IMR-90 (cell line): ENCODE data around the gene SLC4A11.

Experiments used
- BHLHE40 ChIP-seq: fragments of 150-350 bp; IDR thresholded peaks from 2 replicates; pipeline ENCODE4 v1.6.1; 2016; ENCODE audit warnings: mild to moderate bottlenecking, low read depth, low read length
- CHD1 ChIP-seq: IDR thresholded peaks from 2 replicates; pipeline ENCODE4 v1.6.1; 2012; ENCODE audit warnings: low read depth, low read length, improper control_type of control experiment
- FOS ChIP-seq: fragments of 150-350 bp; IDR thresholded peaks from 2 replicates; pipeline ENCODE4 v1.6.1; 2016; ENCODE audit warnings: low read depth, low read length
- MAFK ChIP-seq: IDR thresholded peaks from 2 replicates; pipeline ENCODE4 v1.6.1; 2012; ENCODE audit warnings: low read depth, low read length, improper control_type of control experiment
- POLR2A ChIP-seq: IDR thresholded peaks from 2 replicates; pipeline ENCODE4 v1.6.1; 2012; ENCODE audit warnings: mild to moderate bottlenecking, low read depth, low read length
- TF ChIP-seq, protein P1 (sequence below): conservative IDR thresholded peaks from 2 replicates; pipeline ENCODE4 v1.5.1; 2012; ENCODE audit warnings: mild to moderate bottlenecking, low read depth, low read length, improper control_type of control experiment
- TF ChIP-seq, protein P2 (sequence below): fragments of 150-350 bp; IDR thresholded peaks from 2 replicates; pipeline ENCODE4 v1.6.1; 2016; ENCODE audit warnings: low read depth, mild to moderate bottlenecking, low read length, moderate library complexity, borderline replicate concordance
- TF ChIP-seq, protein P3 (sequence below): fragments of 150-350 bp; IDR thresholded peaks from 2 replicates; pipeline ENCODE4 v1.6.1; 2017; ENCODE audit warnings: mild to moderate bottlenecking, antibody characterized with exemption, low read length, low read depth

GRCh38 chr20:3227506-3227905 lies 11.5 kb downstream of the SLC4A11 start:
- TF ChIP-seq, protein P1, sequence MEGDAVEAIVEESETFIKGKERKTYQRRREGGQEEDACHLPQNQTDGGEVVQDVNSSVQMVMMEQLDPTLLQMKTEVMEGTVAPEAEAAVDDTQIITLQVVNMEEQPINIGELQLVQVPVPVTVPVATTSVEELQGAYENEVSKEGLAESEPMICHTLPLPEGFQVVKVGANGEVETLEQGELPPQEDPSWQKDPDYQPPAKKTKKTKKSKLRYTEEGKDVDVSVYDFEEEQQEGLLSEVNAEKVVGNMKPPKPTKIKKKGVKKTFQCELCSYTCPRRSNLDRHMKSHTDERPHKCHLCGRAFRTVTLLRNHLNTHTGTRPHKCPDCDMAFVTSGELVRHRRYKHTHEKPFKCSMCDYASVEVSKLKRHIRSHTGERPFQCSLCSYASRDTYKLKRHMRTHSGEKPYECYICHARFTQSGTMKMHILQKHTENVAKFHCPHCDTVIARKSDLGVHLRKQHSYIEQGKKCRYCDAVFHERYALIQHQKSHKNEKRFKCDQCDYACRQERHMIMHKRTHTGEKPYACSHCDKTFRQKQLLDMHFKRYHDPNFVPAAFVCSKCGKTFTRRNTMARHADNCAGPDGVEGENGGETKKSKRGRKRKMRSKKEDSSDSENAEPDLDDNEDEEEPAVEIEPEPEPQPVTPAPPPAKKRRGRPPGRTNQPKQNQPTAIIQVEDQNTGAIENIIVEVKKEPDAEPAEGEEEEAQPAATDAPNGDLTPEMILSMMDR = no peak
- TF ChIP-seq POLR2A (no peak), CHD1 (no peak), FOS (no peak), BHLHE40 (no peak), MAFK (no peak)
- TF ChIP-seq, protein P2, sequence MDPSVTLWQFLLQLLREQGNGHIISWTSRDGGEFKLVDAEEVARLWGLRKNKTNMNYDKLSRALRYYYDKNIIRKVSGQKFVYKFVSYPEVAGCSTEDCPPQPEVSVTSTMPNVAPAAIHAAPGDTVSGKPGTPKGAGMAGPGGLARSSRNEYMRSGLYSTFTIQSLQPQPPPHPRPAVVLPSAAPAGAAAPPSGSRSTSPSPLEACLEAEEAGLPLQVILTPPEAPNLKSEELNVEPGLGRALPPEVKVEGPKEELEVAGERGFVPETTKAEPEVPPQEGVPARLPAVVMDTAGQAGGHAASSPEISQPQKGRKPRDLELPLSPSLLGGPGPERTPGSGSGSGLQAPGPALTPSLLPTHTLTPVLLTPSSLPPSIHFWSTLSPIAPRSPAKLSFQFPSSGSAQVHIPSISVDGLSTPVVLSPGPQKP = no peak
- TF ChIP-seq, protein P3, sequence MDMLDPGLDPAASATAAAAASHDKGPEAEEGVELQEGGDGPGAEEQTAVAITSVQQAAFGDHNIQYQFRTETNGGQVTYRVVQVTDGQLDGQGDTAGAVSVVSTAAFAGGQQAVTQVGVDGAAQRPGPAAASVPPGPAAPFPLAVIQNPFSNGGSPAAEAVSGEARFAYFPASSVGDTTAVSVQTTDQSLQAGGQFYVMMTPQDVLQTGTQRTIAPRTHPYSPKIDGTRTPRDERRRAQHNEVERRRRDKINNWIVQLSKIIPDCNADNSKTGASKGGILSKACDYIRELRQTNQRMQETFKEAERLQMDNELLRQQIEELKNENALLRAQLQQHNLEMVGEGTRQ = no peak
